Measurements from ENCODE around the gene ZNF366. TPM values are rescaled to one million over a fixed set of nuclear protein-coding genes. Genes with fewer than 3 reads are reported as not detected.

ZNF366 gene
- 3.9 TPM for total RNA-seq

GRCh38 chr5:72507231-72507906, at the start of gene ZNF366:
Gene ZNF366 (minus strand): TSS chr5:72507410. CDS start chr5:72461496, 45,914 bp downstream.
- DNase-seq = no peak

- peak; percentile 93 for DNase-seq
Observed at GRCh38 chr5:72556351-72557166, 49.3 kb upstream of the ZNF366 start.

- DNase-seq = peak; percentile 62
Observed at GRCh38 chr5:72555871-72556270, 48.7 kb upstream of the ZNF366 start.

GRCh38 chr5:72554897-72555296, 47.7 kb upstream of the ZNF366 start:
- DNase-seq = no peak

GRCh38 chr5:72552041-72552557, 44.9 kb upstream of the ZNF366 start:
- peak; percentile 62 for DNase-seq

- DNase-seq = no peak
Observed at GRCh38 chr5:72550595-72550994, 43.4 kb upstream of the ZNF366 start.

- no peak for DNase-seq
Observed at GRCh38 chr5:72543811-72544210, 36.6 kb upstream of the ZNF366 start.

GRCh38 chr5:72543365-72543764, 36.2 kb upstream of the ZNF366 start:
- DNase-seq = no peak

GRCh38 chr5:72542695-72543094, 35.5 kb upstream of the ZNF366 start:
- DNase-seq = no peak

GRCh38 chr5:72541501-72542225, 34.5 kb upstream of the ZNF366 start:
- peak; percentile 59 for DNase-seq

- DNase-seq = no peak
Observed at GRCh38 chr5:72540759-72541438, 33.7 kb upstream of the ZNF366 start.

- DNase-seq = no peak
Observed at GRCh38 chr5:72539726-72540125, 32.5 kb upstream of the ZNF366 start.

- no peak for DNase-seq
Observed at GRCh38 chr5:72539038-72539437, 31.8 kb upstream of the ZNF366 start.

GRCh38 chr5:72537166-72537565, 30.0 kb upstream of the ZNF366 start:
- no peak for DNase-seq

GRCh38 chr5:72531496-72532190, 24.4 kb upstream of the ZNF366 start:
- peak; percentile 80 for DNase-seq

GRCh38 chr5:72530196-72530595, 23.0 kb upstream of the ZNF366 start:
- no peak for DNase-seq

- DNase-seq = no peak
Observed at GRCh38 chr5:72529383-72529782, 22.2 kb upstream of the ZNF366 start.

- no peak for DNase-seq
Observed at GRCh38 chr5:72525816-72526215, 18.6 kb upstream of the ZNF366 start.

GRCh38 chr5:72523960-72524582, 16.9 kb upstream of the ZNF366 start:
- DNase-seq = peak; percentile 59

GRCh38 chr5:72522607-72523006, 15.4 kb upstream of the ZNF366 start:
- no peak for DNase-seq

GRCh38 chr5:72519111-72519510, 11.9 kb upstream of the ZNF366 start:
- no peak for DNase-seq
